Brain pericyte (primary cell): ENCODE data around the gene LACTBL1.
"Not testable (repeated sequence)": the region's sequence is repeated elsewhere in the genome, so short reads cannot be mapped to it uniquely, and the experiment has no call there.

ENCODE experiments used
- DNase-seq: peaks from one replicate; pipeline ENCODE4 v3.0.0-alpha.2; 2012; ENCODE audit warnings: low read depth, low spot score

The LACTBL1 gene, protein sequence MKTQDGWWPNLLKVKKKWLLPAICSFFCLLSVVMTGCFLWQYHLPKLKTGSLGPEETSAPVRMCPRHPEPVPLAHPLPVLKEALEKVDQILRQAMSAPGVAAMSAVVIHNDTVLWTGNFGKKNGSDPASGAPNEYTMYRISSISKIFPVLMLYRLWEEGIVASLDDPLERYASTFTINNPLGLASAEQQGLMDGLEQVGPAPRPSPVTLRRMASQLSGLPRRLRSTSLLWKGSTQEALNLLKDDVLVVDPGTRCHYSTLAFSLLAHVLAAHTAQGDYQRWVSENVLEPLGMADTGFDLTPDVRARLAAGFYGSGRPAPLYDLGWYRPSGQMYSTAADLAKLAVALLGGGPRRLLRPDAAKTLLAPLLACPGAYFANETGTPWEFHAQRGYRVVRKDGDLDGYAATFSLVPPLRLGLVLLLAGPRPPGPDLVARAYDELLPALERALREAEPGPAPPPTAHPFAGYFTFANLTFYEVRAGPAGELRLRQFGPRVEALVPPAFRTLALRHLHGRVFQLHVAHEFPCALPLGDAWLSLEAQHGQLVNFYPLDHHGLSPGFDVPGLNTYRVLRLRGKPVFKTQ

DNA sequence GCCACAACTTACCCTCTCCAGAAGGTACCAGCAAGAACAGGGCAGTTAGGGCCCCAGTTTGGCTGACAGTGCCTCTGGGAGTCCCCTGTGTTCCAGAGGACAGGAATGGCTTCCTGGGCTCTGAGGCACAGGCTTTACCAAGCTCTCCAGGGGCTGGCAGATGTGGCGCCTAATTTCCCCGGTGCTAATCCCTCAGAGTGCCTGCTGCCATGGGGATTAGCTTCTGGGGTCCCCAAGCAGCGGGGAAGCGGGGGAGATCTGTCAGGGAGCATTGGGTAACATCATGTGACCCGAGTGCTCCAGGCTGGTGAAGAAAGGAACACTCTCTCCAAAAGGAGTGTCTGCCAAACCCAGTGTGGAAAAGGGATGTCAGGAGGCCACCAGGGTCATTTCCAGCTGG lies at the start of gene LACTBL1:
TSS of gene LACTBL1 (minus strand) at position 107 of the 400 bp plus-strand sequence. CDS start 550 bp downstream, outside the sequence.
- DNase-seq = no peak

DNA sequence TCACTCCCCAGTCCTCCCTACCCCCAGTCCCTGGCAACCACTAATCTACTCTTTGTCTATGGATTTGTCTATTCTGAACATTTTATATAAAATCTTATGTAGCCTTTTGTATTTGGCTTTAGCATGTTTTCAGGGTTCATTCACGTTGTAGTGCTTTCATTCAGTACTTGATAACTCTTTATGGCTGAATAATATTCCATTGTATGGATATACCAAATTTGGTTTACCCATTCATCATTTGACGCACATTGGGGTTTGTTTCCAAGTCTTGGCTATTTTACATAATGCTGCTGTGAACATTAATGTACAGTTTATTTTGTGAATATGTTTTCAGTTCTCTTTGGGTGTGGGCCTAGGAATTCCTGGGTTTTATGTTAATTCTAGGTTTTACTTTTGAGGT lies 49.2 kb upstream of the LACTBL1 start:
- no peak for DNase-seq

DNA sequence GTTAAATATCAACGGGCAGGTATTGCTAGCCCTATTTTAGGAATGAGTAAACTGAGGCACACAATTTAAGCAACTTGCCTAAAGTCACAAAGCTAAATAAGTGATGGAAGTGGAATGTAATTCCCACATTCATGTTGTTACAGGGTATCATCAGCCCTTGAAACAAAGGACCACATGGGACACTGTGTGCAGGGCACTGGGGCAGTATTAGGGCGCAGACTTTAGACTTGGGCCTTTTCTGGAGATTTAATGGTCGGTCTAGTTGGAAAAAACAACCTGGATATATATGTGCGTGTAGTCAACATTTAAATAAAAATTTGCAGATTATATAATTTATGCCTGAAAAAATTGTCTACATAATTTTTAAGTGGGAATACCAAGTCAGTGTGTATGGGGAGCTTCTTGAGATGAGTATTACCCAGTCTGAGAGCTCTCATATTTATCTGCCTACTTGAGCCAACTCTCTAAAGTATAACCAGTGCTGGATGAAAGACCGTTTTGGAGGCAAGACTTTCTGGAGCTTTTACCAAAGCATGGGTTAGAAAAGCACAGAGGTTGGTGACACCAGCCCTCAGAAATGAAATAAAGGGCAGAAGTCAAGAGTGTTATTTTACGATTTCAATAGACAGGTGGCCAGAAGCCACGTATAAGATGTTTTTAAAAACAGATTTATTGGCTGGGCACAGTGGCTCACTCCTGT lies 48.2 kb upstream of the LACTBL1 start:
- DNase-seq = no peak

DNA sequence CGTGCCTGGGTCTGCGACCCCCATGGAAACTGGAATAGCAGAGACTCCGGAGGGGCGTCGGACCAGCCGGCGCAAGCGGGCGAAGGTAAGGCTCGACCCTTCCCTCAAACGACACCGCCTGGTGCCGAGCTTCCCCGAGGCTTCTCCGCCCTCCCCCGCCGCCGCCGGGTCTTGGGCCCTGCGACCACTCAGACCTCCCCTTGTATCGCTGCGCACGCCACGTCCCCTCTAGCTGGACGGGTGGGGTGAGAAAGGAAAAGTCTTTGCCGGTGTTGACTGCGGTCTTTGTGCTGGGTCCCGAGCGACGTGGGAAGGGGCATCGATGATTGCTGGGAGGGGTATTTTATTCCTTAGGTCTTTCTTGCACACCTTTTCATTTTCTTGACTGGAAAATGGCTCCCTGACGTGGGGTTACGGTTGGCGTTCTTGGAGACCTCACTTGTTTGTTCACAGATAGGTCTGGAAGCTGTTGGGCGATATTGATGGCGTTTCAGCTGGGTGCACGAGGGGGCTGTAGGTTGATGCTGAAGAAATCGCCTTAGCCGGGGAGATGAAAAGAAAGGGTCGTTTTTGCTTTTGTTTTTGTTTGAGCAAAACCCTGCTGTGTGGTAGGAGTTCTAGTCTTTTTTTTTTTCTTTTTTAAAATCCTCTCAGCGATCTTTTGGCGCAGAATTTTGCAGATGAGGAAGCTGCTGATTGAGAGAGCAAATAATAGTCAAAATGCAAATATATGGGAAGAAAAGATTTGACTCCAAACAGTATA lies 47.4 kb upstream of the LACTBL1 start:
- DNase-seq = no peak

DNA sequence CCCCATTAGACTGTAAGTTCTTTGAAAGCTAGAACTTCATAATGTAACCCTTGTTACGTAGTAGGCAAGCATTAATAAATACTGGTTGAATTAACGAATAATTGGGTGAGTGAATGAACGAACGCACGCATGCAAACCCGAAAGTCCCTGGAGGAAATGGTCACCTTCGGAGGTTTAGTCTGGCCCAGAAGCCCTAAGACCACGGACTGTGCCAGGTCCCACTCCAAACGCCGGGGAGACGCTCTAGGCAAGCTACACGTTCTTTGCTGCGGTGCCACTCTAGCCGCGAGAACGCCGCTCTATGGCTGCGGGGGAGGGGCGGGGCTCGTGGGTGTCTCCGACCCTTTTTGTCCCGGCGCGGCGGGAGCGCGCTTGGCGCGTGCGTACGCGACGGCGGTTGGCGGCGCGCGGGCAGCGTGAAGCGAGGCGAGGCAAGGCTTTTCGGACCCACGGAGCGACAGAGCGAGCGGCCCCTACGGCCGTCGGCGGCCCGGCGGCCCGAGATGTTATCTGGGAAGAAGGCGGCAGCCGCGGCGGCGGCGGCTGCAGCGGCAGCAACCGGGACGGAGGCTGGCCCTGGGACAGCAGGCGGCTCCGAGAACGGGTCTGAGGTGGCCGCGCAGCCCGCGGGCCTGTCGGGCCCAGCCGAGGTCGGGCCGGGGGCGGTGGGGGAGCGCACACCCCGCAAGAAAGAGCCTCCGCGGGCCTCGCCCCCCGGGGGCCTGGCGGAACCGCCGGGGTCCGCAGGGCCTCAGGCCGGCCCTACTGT lies 46.6 kb upstream of the LACTBL1 start, which contains the start of gene KDM1A:
TSS of gene KDM1A (plus strand) at position 375 of the 769 bp plus-strand sequence. CDS start at position 504, 129 bp downstream.
- peak; percentile 87 for DNase-seq

DNA sequence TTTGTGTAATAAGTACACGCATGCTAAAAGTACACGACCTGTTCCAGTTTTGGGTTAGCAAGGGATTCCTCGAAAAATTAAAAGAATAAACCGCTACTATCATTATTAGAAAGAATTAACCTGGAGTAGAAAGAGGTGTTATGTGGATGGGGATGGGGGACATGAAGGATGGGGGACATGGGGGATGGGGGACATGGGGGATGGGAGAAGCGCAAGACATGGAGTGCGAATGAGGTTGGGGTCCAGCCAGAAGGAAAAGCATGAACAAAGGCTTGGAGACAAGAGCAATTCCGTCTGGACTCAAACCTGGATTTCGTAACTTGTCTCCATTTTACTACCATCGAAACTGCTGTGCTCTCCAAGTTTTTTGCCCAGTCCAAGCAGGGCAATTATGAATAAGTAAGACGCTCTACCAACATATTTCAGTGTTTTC lies 46.0 kb upstream of the LACTBL1 start:
- no peak for DNase-seq

DNA sequence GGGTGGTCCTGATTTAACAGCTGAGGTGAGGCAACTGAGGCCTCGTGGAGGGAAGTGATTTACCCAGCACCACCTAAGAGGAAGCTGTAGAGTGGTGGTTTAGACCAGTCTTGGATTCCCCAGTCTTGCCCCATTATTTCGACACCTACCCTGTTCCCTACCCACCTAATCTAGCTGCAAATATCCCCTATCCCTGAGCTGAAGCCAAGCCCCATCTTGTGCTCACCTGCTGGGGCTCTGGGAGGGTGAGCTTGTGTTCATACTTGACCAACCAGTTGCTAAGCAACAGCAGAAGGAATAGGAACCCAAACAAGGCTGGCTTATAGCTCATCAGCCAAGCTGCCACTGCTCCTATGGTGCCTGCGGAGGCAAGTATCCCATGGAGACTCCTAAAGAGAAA lies 41.0 kb upstream of the LACTBL1 start:
- no peak for DNase-seq

DNA sequence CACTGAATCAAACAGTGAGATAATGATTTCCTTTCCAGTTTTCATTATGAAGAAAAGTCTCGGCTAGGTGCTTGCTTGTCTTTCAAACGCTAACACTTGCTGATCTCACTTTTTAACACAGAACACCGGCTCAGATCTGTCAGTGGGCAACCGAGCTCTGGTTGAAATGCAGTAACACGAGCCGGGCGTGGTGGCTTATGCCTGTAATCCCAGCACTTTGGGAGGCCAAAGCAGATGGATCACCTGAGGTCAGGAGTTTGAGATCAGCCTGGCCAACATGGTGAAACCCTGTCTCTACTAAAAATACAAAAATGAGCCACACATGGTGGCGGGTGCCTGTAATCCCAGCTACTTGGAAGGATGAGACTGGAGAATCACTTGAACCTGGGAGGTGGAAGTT lies 37.4 kb upstream of the LACTBL1 start:
- DNase-seq = not testable (repeated sequence)

DNA sequence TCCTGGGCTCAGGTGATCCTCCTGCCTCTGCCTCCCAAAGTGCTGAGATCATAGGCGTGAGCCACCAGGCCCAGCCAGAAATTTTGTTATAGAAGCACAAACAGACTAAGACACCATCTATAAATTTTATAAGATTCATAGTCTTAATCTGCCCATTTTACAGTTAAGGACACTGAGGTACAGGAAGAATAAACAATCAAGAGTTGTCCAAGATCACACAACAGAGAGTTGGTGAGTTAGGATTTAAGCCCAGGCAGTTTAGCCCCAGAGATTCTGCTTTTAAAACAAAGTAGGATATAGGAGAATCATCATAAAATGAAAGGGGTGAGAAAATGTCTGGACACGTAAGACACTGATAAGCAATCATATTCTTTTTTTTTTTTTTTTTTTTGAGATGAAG lies 36.2 kb upstream of the LACTBL1 start:
- DNase-seq = no peak

DNA sequence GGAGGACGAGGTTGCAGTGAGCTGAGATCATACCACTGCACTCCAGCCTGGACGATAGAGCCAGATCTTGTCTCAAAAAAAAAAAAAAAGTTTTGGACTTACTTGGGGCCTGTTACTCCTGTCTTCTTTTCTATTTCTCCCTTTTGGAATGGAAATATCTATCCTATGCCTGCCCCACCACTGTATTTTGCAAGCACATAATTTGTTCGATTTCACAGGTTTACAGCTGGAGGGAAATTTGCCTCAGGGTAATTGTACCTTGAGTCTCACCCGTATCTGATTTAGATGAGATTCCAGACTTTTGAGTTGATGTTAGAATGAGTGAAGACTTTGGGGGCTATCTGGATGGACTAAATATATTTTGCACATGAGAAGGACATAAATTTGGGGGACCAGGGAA lies 34.4 kb upstream of the LACTBL1 start:
- no peak for DNase-seq

DNA sequence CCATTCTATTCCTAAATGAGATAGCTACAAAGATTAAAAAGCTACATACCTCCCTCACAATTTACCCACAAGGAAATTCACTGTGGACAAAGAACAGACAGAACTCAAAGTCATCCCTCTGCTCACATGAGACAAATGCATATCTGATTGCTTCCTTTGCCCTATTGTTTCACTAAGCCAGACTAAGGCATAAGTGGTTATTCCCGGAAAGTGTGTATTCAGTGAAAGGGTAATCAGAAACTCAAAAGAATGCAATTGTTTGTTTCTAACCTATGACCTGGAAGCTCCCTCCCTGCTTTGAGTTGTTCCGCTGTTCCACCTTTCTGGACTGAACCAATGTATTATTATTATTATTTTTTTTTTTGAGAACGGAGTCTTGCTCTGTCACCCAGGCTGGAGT lies 32.1 kb upstream of the LACTBL1 start:
- DNase-seq = not testable (repeated sequence)

DNA sequence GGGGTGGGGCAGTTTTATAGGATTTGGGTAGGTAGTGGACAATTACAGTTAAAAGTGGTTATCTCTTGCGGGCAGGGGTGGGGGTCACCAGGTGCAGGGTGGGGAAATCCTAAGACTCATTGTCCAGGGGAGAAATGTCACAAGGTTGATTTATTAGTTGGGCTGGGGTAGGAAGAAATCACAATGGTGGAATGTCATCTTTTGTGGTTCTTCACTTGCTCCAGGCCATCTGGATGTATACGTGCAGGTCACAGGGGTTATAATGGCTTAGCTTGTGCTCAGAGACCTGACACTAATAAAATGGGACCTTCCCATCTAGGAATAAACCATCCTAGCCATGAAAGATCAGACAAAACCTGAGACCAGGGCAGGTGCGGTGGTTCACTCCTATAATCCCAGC lies 31.4 kb upstream of the LACTBL1 start:
- DNase-seq = no peak

DNA sequence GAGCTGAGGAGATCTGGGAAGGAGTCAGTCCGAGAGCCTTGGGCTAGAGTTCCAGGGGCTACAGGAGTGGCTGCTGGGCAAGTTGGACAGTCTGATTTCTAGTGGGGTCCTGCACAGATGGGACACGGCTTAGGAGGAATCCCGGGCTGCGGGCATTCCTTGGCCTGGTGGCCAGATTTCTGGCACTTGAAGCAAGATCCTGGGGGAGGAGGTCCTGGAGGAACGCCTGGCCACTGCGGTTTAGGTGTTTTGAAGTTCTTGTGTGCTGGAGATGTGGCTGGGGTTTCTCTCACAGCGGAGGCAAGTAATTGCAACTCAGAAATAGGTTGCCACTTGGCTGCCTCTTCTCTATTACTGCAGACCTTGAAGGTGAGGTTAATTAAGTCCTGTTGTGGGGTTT lies 29.6 kb upstream of the LACTBL1 start:
- DNase-seq = not testable (repeated sequence)

DNA sequence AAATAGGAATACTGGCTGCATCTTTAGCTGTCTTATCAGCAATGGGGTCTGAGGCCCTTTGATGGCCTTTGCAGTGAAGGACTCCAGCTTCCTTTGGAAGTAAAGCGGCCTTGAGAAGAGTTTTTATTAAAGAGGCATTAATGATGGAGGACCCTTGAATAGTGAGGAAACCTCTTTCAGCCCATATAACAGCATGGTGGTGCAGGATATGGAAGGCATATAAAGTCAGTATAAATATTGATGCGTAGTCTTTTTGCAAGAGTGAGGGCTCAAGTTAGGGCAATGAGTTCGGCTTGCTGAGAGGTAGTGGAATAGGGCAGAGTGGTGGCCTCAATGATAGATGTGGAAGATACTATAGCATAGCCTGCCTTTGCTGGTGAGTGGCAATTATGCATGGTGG lies 27.5 kb upstream of the LACTBL1 start:
- not testable (repeated sequence) for DNase-seq

DNA sequence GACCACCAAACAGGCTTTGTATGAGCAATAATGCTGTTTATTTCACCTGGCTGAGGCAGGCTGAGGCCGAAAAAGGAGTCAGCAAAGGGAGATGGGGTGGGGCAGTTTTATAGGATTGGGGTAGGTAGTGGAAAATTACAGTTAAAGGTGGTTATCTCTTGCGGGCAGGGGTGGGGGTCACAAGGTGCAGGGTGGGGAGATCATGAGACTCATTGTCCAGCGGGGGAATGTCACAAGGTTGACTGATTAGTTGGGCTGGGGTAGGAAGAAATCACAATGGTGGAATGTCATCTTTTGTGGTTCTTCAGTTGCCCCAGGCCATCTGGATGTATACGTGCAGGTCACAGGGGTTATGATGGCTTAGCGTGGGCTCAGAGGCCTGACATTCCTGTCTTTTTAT lies 24.9 kb upstream of the LACTBL1 start:
- DNase-seq = not testable (repeated sequence)

DNA sequence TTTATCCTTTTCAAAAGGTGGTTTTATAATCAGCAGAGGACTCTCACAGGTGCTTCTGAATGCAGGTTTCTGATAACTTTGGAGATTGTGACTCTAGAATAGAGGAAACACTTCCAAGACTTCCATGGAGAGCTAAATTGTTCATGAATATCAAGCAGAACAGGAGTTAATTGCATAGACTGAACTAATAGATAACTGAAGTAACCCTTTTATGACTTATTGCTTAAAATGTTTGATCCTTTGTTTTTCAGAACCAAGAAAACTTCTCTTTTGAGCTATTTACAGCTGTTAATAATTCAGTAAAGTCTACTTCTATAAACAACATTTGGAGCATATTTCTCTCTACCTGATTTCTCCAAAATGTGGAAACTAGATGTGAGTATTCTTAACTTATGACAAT lies 23.1 kb upstream of the LACTBL1 start:
- no peak for DNase-seq

DNA sequence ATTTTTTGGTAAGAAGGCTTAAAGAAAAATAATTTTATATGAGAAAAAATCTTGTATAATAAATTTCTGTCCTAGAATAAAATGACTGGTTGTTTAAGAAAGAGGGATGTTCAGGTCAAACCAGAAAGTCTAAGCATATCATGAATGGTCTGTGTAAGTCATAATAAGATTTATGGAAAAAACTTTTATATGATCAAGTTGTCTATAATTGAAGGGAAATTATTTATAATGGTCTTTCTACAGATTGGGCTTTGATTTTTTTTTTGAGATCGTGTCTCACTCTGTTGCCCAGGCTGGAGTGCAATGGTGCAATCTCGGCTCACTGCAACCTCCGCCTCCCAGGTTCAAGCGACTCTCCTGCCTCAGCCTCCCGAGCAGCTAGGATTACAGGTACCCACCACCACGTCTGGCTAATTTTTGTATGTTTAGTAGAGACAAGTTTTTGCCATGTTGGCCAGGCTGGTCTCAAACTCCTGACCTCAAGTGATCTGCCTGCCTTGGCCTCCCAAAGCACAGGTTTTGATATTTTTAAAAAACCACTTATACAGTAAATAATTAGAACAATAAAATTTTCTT lies 20.6 kb upstream of the LACTBL1 start:
- not testable (repeated sequence) for DNase-seq

DNA sequence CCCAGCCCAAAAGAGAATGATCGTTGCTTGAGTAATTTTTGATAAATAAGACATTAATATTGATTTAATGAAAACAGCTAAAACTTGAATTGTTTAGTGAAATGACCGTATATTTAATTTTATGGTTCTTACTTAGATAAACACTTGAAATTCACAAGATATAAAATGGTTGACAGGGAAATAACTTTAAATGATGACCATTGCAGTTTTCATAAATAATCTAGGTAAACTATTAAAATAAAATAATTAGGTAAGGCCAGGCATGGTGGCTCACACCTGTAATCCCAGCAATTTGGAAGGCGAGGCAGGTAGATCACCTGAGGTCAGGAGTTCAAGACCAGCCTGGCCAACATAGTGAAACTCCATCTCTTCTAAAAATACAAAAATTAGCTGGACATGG lies 19.7 kb upstream of the LACTBL1 start:
- not testable (repeated sequence) for DNase-seq

DNA sequence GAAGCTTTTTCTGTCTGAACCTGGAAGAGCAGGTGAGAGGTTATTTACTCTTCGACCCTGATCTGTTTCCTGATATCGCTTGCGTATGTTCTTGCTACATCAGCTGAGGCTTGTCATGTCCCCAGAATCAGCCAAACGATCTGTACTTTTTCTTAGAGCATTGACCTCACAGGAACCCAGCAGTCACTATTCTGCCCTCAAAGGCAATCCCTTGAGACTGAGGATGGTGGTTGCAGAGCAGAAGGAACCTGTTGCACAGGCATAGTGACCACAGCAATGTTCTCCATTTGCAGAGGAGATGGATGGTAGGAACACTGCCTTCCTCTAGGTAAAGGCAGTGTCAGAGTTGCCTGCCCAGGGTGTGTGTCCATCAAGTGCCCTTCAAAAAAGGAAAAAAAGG lies 11.3 kb upstream of the LACTBL1 start:
- no peak for DNase-seq

DNA sequence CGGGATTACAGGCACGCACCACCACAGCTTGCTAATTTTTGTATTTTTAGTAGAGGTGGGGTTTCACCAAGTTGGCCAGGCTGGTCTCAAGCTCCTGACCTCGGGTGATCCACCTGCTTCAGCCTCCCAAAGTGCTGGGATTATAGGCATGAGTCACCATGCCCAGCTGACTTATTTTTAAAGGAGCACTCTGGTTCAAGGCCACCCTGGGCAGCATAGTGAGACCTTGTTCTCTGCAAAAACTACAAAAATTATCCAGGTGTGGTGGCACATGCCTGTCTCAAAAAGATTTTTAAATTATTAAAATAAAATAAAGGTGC lies 7.8 kb upstream of the LACTBL1 start:
- not testable (repeated sequence) for DNase-seq

DNA sequence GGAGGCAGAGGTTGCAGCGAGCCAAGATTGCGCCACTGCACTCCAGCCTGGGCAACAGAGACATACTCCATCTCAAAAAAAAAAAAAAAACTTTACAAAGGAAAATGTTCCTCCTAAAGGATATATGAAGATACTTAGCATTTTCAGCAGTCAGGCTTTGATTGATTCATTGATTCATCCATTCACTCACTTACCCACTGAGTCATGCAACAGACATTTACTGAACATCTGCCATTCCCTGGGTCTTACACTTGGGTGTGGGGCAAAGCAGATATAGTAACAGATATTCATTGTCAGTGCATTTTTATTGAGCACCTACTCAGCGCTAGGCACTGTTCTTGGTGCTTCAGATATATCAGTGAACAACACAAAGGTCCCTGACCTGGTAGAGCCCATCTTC lies 5.6 kb upstream of the LACTBL1 start:
- no peak for DNase-seq
